Measurements from ENCODE around the gene CCDC157.
"Not testable (repeated sequence)": the region's sequence is repeated elsewhere in the genome, so short reads cannot be mapped to it uniquely, and the experiment has no call there.

CCDC157 gene

DNA sequence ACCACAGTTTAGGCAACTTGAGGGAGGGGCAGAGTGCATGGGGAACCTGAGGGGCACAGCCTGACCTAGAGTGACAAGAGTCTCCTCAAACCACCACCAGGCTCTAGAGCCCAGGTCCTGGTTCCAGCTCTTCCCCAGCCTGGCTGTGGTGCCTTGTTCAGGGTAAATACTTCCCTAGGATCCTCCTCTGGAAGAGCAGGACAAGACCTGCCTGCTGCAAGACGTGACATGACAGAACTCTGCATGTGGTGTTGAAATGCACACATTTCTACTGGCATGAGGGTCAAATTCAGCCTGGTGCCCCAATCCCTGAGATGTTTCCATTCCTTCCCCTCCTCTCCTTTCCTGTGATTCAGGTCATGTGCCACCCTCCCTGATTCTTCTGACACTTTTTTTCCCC is 43.4 kb downstream of the CCDC157 start:
- H3K9me3 ChIP-seq, result no peaks in the 10 kb centered on the region
- H3K27me3 ChIP-seq, result peaks cover 55% of the 10 kb centered on the region
- H3K27ac ChIP-seq, result no peak overlapping the region
- TF ChIP-seq, protein P1, sequence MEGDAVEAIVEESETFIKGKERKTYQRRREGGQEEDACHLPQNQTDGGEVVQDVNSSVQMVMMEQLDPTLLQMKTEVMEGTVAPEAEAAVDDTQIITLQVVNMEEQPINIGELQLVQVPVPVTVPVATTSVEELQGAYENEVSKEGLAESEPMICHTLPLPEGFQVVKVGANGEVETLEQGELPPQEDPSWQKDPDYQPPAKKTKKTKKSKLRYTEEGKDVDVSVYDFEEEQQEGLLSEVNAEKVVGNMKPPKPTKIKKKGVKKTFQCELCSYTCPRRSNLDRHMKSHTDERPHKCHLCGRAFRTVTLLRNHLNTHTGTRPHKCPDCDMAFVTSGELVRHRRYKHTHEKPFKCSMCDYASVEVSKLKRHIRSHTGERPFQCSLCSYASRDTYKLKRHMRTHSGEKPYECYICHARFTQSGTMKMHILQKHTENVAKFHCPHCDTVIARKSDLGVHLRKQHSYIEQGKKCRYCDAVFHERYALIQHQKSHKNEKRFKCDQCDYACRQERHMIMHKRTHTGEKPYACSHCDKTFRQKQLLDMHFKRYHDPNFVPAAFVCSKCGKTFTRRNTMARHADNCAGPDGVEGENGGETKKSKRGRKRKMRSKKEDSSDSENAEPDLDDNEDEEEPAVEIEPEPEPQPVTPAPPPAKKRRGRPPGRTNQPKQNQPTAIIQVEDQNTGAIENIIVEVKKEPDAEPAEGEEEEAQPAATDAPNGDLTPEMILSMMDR (IDR thresholded peaks at IDR 0.05), result no peak
- no peaks in the 10 kb centered on the region for H3K36me3 ChIP-seq
- peaks cover 3 to 8% of the 10 kb centered on the region in 2 experiments for H3K4me1 ChIP-seq (ENCODE audit: control insufficient read depth in 1 of 2, insufficient read depth in 1 of 2, low read depth in 1 of 2, low read length in 1 of 2)
- H3K4me3 ChIP-seq (ENCODE audit: low read depth in 1 of 2, low read length in 1 of 2), result no peak overlapping the region

DNA sequence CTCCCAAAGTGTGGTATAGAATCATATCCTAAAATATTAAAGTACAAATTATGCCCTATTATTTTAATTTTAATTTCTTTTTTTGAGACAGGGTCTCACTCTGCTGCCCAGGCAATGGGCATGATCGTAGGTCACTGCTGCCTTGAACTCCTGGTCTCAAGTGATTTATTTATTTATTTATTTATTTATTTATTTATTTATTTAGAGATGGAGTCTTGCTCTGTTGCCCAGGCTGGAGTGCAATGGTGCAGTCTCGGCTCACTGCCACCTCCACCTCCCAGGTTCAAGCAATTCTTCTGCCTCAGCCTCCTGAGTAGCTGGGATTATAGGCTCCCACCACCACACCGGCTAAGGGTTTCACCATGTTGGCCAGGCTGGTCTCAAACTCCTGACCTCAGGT is 44.2 kb downstream of the CCDC157 start:
- not testable (repeated sequence) for H3K36me3 ChIP-seq

DNA sequence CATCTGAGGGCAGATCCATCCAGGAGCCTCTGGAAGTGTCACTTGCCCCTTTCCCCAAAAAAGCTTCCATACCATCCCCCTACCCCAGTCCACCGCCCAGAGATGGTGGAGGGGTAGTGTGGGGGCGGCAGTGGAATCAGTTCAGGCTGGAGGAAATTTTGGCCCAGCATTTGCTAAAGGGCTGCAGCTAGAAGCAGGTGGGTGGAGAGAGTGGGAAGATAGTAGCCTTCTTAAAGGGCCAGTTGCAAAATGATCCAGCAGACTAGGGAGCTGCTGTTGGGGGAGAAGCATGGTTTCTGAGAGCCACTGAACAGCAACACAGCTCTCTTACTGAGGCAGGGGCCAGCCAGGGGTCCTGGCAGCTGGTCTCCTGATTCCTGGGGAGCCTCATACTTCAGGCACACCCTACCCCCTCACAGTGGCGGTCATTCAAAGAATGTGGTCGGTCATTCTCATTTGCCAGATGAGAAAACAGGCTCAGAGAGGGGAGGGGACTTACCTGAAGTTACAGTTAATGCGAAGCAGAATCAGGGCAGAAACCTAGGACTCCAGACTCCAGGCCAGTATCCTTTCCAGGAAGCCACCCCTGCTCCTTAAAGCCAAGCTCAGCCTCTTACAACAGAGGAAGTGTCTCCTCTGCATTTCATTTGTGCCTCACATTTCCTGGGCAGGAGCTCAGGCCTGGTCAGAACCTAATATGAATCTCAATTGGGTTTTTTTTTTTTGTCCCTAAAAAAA is 45.4 kb downstream of the CCDC157 start:
- TF ChIP-seq, protein P1 (IDR thresholded peaks at IDR 0.05), result no peak
- Histone ChIP-seq H3K27me3 (peaks cover 34% of the 10 kb centered on the region), H3K4me3 (ENCODE audit: low read depth in 1 of 2, low read length in 1 of 2) (no peak overlapping the region), H3K27ac (no peak overlapping the region), H3K4me1 (ENCODE audit: control insufficient read depth in 1 of 2, insufficient read depth in 1 of 2, low read depth in 1 of 2, low read length in 1 of 2) (peaks cover 0 to under 1% of the 10 kb centered on the region in 2 experiments), H3K9me3 (no peaks in the 10 kb centered on the region), H3K36me3 (no peaks in the 10 kb centered on the region)

More for the DNA sequence above, 44.2 kb downstream of the CCDC157 start:
- H3K27ac ChIP-seq; H3K9me3 ChIP-seq; H3K4me3 ChIP-seq (ENCODE audit: low read depth in 1 of 2, low read length in 1 of 2); H3K4me1 ChIP-seq (ENCODE audit: control insufficient read depth in 1 of 2, insufficient read depth in 1 of 2, low read depth in 1 of 2, low read length in 1 of 2): not testable (repeated sequence)
- H3K27me3 ChIP-seq, result peaks cover 46% of the 10 kb centered on the region

DNA sequence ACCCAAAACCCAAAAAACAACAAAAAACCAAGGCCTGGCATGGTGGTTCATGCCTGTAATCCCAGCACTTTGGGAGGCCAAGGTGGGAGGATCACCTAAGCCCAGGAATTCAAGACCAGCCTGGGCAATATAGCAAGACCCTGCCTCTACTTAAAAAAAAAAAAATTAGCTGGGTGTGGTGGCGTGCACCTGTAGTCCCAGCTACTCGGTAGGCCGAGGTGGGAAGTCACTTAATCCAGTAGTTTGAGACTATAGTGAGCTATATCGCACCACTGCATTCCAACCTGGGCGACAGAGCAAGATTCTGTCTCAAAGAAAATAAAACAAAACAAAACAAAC is 45.9 kb downstream of the CCDC157 start:
- H3K36me3 ChIP-seq, result not testable (repeated sequence)

DNA sequence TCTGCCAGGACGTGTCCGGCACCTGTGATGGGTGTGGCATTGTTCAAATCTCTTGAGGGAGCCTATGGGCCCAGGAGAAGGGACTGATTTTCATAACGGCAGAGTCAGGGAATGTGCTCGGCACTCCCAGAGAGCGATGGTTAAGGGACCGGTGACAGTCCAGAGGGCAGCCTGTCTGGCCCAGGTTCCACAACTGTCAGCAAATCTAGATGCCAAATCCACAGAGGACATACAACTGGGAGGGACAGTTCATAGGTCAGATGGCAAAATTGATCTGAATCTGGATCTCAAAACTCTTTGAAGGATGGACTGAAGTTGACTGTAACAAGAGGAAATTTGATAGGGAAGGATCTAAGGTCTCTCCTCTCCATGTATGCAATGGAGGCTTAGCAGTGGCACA is 47.5 kb downstream of the CCDC157 start:
- H3K4me1 ChIP-seq (ENCODE audit: control insufficient read depth in 1 of 2, insufficient read depth in 1 of 2, low read depth in 1 of 2, low read length in 1 of 2), result no peaks in the 10 kb centered on the region
- TF ChIP-seq, protein P1 (IDR thresholded peaks at IDR 0.05), result no peak
- H3K27me3 ChIP-seq, result peaks cover 13% of the 10 kb centered on the region
- H3K27ac ChIP-seq, result no peak overlapping the region
- H3K36me3 ChIP-seq, result no peaks in the 10 kb centered on the region
- no peak overlapping the region for H3K4me3 ChIP-seq (ENCODE audit: low read depth in 1 of 2, low read length in 1 of 2)
- no peaks in the 10 kb centered on the region for H3K9me3 ChIP-seq

More for the DNA sequence above, 45.9 kb downstream of the CCDC157 start:
- H3K27me3 ChIP-seq, result peaks cover 29% of the 10 kb centered on the region
- not testable (repeated sequence) for H3K4me3 ChIP-seq (ENCODE audit: low read depth in 1 of 2, low read length in 1 of 2); H3K9me3 ChIP-seq; H3K27ac ChIP-seq; H3K4me1 ChIP-seq (ENCODE audit: control insufficient read depth in 1 of 2, insufficient read depth in 1 of 2, low read depth in 1 of 2, low read length in 1 of 2)

DNA sequence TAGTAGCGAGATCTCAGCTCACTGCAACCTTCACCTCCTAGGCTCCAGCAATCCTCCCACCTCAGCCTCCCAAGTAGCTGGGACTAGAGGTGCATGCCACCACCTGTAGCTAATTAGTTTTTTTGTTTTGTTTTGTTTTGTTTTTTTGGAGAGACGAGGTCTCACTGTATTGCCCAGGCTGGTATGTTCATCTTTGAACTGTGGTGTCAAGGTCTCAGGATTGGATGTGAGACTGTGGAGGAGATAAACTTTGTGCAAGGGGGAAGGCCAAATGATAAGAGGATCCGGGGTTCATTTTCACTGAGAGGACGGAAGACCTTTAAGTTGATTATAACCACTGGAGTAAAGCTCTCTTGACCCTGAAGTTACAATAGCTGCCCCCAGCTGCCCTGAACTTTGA is 48.9 kb downstream of the CCDC157 start:
- Histone ChIP-seq H3K27ac (no peak overlapping the region), H3K9me3 (no peaks in the 10 kb centered on the region), H3K4me1 (ENCODE audit: control insufficient read depth in 1 of 2, insufficient read depth in 1 of 2, low read depth in 1 of 2, low read length in 1 of 2) (no peaks in the 10 kb centered on the region), H3K27me3 (no peaks in the 10 kb centered on the region), H3K4me3 (ENCODE audit: low read depth in 1 of 2, low read length in 1 of 2) (no peak overlapping the region), H3K36me3 (no peaks in the 10 kb centered on the region)
- TF ChIP-seq, protein P1 (IDR thresholded peaks at IDR 0.05), result no peak

All from neutrophil (primary cell).